ENCODE data around the gene PNMT.
A peak's percentile ranks its signal among the peaks of the same experiment; 100 is the strongest.

PNMT gene

GRCh38 chr17:39633570-39634183 is 34.6 kb upstream of the PNMT start:
- Histone ChIP-seq H3K27ac (peak overlapping the region; percentile 20; the same call in 1 of the 2 replicates), H3K4me1 (peaks cover 80% of the 10 kb centered on the region), H4K20me1 (peaks cover 12% of the 10 kb centered on the region; the same call in 1 of the 2 replicates), H3K4me3 (no peak overlapping the region), H3K9me3 (no peaks in the 10 kb centered on the region), H3K4me2 (no peak overlapping the region), H3K9ac (no peak overlapping the region), H3K27me3 (no peaks in the 10 kb centered on the region), H3K36me3 (no peaks in the 10 kb centered on the region)
- TF ChIP-seq Cebpa-rat (IDR thresholded peaks at IDR 0.05) = no peak

GRCh38 chr17:39634384-39634871 is 33.8 kb upstream of the PNMT start:
- H3K4me1 ChIP-seq = peaks cover 80% of the 10 kb centered on the region
- no peak for TF ChIP-seq Cebpa-rat (IDR thresholded peaks at IDR 0.05)
- peaks cover 16% of the 10 kb centered on the region; the same call in 1 of the 2 replicates for H4K20me1 ChIP-seq
- H3K4me3 ChIP-seq = no peak overlapping the region
- no peak overlapping the region; the same call in 1 of the 2 replicates for H3K4me2 ChIP-seq
- no peak overlapping the region for H3K27ac ChIP-seq
- H3K9me3 ChIP-seq = no peaks in the 10 kb centered on the region
- H3K9ac ChIP-seq = no peak overlapping the region
- H3K27me3 ChIP-seq = no peaks in the 10 kb centered on the region
- peaks cover under 1% of the 10 kb centered on the region; the same call in 1 of the 2 replicates for H3K36me3 ChIP-seq

GRCh38 chr17:39635614-39636176 is 32.6 kb upstream of the PNMT start:
- peaks cover 85% of the 10 kb centered on the region for H3K4me1 ChIP-seq
- TF ChIP-seq Cebpa-rat (IDR thresholded peaks at IDR 0.05) = no peak
- H3K9me3 ChIP-seq = no peaks in the 10 kb centered on the region
- H3K4me3 ChIP-seq = no peak overlapping the region
- peak overlapping the region; percentile 94 for H3K4me2 ChIP-seq
- no peaks in the 10 kb centered on the region for H3K27me3 ChIP-seq
- H3K27ac ChIP-seq = peak overlapping the region; percentile 94
- peaks cover 29% of the 10 kb centered on the region for H4K20me1 ChIP-seq
- no peak overlapping the region for H3K9ac ChIP-seq
- H3K36me3 ChIP-seq = peaks cover 7% of the 10 kb centered on the region; the same call in 1 of the 2 replicates

- peaks cover 86% of the 10 kb centered on the region for H3K4me1 ChIP-seq
- H3K27me3 ChIP-seq = no peaks in the 10 kb centered on the region
- H3K4me3 ChIP-seq = peak overlapping the region; percentile 85
- no peaks in the 10 kb centered on the region for H3K9me3 ChIP-seq
- H3K36me3 ChIP-seq = peaks cover 7% of the 10 kb centered on the region; the same call in 1 of the 2 replicates
- peak overlapping the region; percentile 89 for H3K9ac ChIP-seq
- peaks cover 38% of the 10 kb centered on the region for H4K20me1 ChIP-seq
- H3K4me2 ChIP-seq = peak overlapping the region; percentile 94
- H3K27ac ChIP-seq = peak overlapping the region; percentile 94
- no peak for TF ChIP-seq Cebpa-rat (IDR thresholded peaks at IDR 0.05)
Observed at GRCh38 chr17:39636587-39636926, 31.7 kb upstream of the PNMT start.

- Histone ChIP-seq H3K4me1 (peaks cover 86% of the 10 kb centered on the region), H3K36me3 (peaks cover 7% of the 10 kb centered on the region; the same call in 1 of the 2 replicates), H4K20me1 (peaks cover 44% of the 10 kb centered on the region), H3K9ac (peak within 1 kb of the TSS; percentile 89), H3K27ac (peak within 1 kb of the TSS; percentile 94), H3K4me3 (peak within 1 kb of the TSS; percentile 85), H3K27me3 (no peaks in the 10 kb centered on the region), H3K9me3 (no peaks in the 10 kb centered on the region), H3K4me2 (peak within 1 kb of the TSS; percentile 94)
- TF ChIP-seq Cebpa-rat (IDR thresholded peaks at IDR 0.05) = no peak
Observed at GRCh38 chr17:39636927-39637736, 31.1 kb upstream of the PNMT start, which contains the start of gene STARD3. Gene STARD3 (plus strand): TSS chr17:39637144. CDS start chr17:39653532, 16,388 bp downstream.

GRCh38 chr17:39638317-39638716 is 29.9 kb upstream of the PNMT start:
- peak overlapping the region; percentile 94 for H3K4me2 ChIP-seq
- H3K36me3 ChIP-seq = peaks cover 16% of the 10 kb centered on the region; the same call in 1 of the 2 replicates
- peak overlapping the region; percentile 85 for H3K4me3 ChIP-seq
- H3K4me1 ChIP-seq = peaks cover 86% of the 10 kb centered on the region
- TF ChIP-seq Cebpa-rat (IDR thresholded peaks at IDR 0.05) = no peak
- no peaks in the 10 kb centered on the region for H3K27me3 ChIP-seq
- H3K9ac ChIP-seq = peak overlapping the region; percentile 89; the same call in 1 of the 2 replicates
- peaks cover 55% of the 10 kb centered on the region for H4K20me1 ChIP-seq
- H3K27ac ChIP-seq = peak overlapping the region; percentile 94; the same call in 1 of the 2 replicates
- H3K9me3 ChIP-seq = no peaks in the 10 kb centered on the region

- Histone ChIP-seq H3K4me1 (peaks cover 92% of the 10 kb centered on the region), H3K27ac (no peak overlapping the region), H3K36me3 (peaks cover 20% of the 10 kb centered on the region; the same call in 1 of the 2 replicates), H3K4me2 (peak overlapping the region; percentile 94), H3K27me3 (no peaks in the 10 kb centered on the region), H4K20me1 (peaks cover 63% of the 10 kb centered on the region), H3K9ac (no peak overlapping the region), H3K4me3 (no peak overlapping the region), H3K9me3 (no peaks in the 10 kb centered on the region)
- TF ChIP-seq Cebpa-rat (IDR thresholded peaks at IDR 0.05) = no peak
Observed at GRCh38 chr17:39639043-39639442, 29.2 kb upstream of the PNMT start.

- Histone ChIP-seq H3K27me3 (no peaks in the 10 kb centered on the region), H3K9me3 (no peaks in the 10 kb centered on the region), H3K27ac (no peak overlapping the region), H4K20me1 (peaks cover 70% of the 10 kb centered on the region), H3K9ac (no peak overlapping the region), H3K36me3 (peaks cover 23% of the 10 kb centered on the region), H3K4me1 (peaks cover 85% of the 10 kb centered on the region), H3K4me3 (no peak overlapping the region), H3K4me2 (peak overlapping the region; percentile 42)
- TF ChIP-seq Cebpa-rat (IDR thresholded peaks at IDR 0.05) = no peak
Observed at GRCh38 chr17:39639566-39640458, 28.4 kb upstream of the PNMT start.

- H3K4me1 ChIP-seq = peaks cover 77% of the 10 kb centered on the region
- peak overlapping the region; percentile 32 for H3K4me2 ChIP-seq
- no peak for TF ChIP-seq Cebpa-rat (IDR thresholded peaks at IDR 0.05)
- H3K27me3 ChIP-seq = no peaks in the 10 kb centered on the region
- peaks cover 29% of the 10 kb centered on the region for H3K36me3 ChIP-seq
- no peaks in the 10 kb centered on the region for H3K9me3 ChIP-seq
- 0 out of 2 replicates have a peak overlapping the region, but pooled peaks have one; percentile 25 for H3K9ac ChIP-seq
- no peak overlapping the region for H3K27ac ChIP-seq
- no peak overlapping the region for H3K4me3 ChIP-seq
- peaks cover 78% of the 10 kb centered on the region for H4K20me1 ChIP-seq
Observed at GRCh38 chr17:39640591-39641031, 27.6 kb upstream of the PNMT start.
